Lower leg skin (tissue), 4 donors: ENCODE data around the gene SORCS2. TPM values are rescaled to one million over a fixed set of nuclear protein-coding genes. Genes with fewer than 3 reads are reported as not detected.

Experiments used
- DNase-seq, 2 donors: peaks; one replicate each; pipeline ENCODE4 v3.0.0-alpha.2; 2019; ENCODE audit warnings: low spot score in 2 of 2
- H3K4me3 ChIP-seq: fragments of 200-600 bp; sonication (generic); 2 replicates; pipeline ENCODE4 v1.5.1; 2017; ENCODE audit warnings: mild to moderate bottlenecking, low read depth; ENCODE audit not compliant: poor library complexity, severe bottlenecking
- POLR2A ChIP-seq, 2 donors: fragments of 450-650 bp; IDR thresholded peaks; one replicate each; pipeline ENCODE4 v1.6.1; 2016 to 2017; ENCODE audit warnings: antibody characterized with exemption in 2 of 2, mild to moderate bottlenecking in 1 of 2, moderate library complexity in 1 of 2
- WGBS, 2 donors: methylation state at CpG; one replicate each; pipeline ENCODE4 v1.1.5; 2018; 5-methylcytosine and 5-hydroxymethylcytosine counted together
- intact Hi-C: fragments of 100-400 bp; cut with DNase I; formaldehyde crosslinking; loops from one replicate; pipeline ENCODE4 v1.15.0; 2023; ENCODE audit warnings: low total_unique reads
- total RNA-seq, 4 donors: library from RNA; depleted of rRNA; stranded (reverse); fragments of >200 nt; gene quantifications; one replicate each; pipeline ENCODE4 v1.1.0, GENCODE V29; 2016
- TF ChIP-seq, protein P1 (sequence below), 3 donors: fragments of 450-650 bp; IDR thresholded peaks; one replicate each; pipeline ENCODE4 v1.5.1; 2016; ENCODE audit warnings: antibody characterized with exemption in 3 of 3, mild to moderate bottlenecking in 3 of 3, moderate library complexity in 2 of 3

The SORCS2 gene
- total RNA-seq, 4 donors from 2014 or later = 1.1 to 6.4 (median 1.5) TPM

DNA sequence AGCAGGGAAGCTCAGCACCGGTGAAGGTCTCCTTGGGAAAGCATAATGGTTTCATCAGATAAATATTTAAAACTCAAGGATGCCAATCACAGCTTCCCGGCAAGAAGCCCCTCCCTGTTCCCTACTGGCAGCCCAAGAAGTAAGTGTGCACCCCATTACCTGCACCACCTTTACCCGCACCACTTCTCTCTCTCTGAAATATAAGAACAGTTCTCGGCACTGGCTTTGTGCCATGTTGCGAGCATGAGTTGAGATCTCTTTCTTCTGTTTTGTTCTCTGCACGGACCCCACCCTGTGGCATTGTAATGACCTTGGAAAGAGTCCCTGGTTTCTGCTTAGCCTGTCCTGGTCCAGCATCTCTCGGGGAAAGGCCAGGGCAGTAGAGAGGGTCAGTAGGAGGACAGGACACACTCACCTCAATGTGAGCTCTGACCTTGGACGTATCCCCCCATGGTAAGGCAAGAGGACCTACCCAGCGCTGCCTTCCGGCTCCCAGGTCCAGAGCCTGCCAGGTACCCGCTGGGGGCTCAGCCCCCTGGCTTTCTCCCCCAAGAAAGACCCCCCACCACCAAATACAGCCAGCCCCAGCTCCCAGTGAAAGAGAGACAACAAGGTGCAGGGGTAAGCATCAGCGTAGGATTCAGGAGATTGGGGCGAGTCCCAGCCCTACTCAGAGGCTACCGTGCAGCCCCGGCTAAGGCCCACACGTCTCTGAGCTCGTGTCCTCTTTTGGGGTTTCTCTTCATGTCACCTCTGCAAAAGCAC is 161.7 kb downstream of the SORCS2 start:
- WGBS, 2 donors = 85 to 91% methylated on average over 17 of the region's 17 CpGs
- no peak for DNase-seq
- H3K4me3 ChIP-seq = no peak overlapping the region

DNA sequence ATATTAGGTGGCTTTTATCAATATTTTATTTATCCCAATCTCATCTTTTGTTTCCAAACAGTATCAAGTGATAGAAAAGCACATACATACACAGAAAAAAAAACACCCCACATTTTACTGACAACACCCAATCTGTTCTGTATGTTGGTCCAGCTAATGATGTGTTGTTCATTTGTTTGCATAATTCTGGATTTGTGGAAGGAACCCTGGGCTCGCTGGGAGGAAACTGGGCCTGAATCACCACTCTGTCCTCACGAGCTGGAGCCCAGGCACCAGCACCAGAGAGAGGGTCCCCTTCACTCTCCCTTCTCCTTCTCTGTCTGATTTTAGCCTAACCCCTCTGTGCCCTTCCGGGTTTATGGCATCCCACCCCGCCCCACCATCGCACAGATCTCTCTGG is 162.6 kb downstream of the SORCS2 start:
- intact Hi-C loops = no loop called here
- H3K4me3 ChIP-seq = no peak overlapping the region
- TF ChIP-seq, protein P1, sequence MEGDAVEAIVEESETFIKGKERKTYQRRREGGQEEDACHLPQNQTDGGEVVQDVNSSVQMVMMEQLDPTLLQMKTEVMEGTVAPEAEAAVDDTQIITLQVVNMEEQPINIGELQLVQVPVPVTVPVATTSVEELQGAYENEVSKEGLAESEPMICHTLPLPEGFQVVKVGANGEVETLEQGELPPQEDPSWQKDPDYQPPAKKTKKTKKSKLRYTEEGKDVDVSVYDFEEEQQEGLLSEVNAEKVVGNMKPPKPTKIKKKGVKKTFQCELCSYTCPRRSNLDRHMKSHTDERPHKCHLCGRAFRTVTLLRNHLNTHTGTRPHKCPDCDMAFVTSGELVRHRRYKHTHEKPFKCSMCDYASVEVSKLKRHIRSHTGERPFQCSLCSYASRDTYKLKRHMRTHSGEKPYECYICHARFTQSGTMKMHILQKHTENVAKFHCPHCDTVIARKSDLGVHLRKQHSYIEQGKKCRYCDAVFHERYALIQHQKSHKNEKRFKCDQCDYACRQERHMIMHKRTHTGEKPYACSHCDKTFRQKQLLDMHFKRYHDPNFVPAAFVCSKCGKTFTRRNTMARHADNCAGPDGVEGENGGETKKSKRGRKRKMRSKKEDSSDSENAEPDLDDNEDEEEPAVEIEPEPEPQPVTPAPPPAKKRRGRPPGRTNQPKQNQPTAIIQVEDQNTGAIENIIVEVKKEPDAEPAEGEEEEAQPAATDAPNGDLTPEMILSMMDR (IDR thresholded peaks at IDR 0.05) = no peak
- no peak for TF ChIP-seq POLR2A (IDR thresholded peaks at IDR 0.05)
- no peak for DNase-seq
- 87 to 88% methylated on average over 5 of the region's 5 CpGs for WGBS, 2 donors

More for the DNA sequence above, 161.7 kb downstream of the SORCS2 start:
- intact Hi-C loops = no loop called here
- TF ChIP-seq POLR2A (IDR thresholded peaks at IDR 0.05) = no peak
- TF ChIP-seq, protein P1 (IDR thresholded peaks at IDR 0.05) = no peak

DNA sequence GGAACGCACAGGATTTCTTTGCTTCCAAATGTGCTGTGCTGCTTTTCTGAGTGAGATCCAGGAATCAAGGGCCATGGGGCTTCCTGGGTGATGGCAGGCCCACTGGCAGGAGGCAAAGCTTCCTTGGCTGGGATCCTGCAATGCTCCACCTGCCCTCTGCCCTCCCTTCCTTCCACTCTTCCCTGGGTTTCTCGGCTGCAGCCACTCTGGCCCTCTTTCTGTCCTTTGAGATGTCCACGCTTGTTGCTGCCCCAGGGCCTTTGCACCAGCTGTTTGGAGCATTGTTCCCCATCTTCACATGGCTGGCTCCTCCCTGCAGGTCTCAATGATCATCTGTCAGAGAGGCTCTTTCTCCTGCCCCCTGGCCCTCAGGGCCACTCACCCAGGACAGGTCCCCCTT is 163.5 kb downstream of the SORCS2 start:
- intact Hi-C loops = no loop called here
- 75 to 77% methylated on average over 3 of the region's 3 CpGs for WGBS, 2 donors
- no peak overlapping the region for H3K4me3 ChIP-seq
- TF ChIP-seq, protein P1 (IDR thresholded peaks at IDR 0.05) = no peak
- no peak for TF ChIP-seq POLR2A (IDR thresholded peaks at IDR 0.05)
- DNase-seq = no peak

DNA sequence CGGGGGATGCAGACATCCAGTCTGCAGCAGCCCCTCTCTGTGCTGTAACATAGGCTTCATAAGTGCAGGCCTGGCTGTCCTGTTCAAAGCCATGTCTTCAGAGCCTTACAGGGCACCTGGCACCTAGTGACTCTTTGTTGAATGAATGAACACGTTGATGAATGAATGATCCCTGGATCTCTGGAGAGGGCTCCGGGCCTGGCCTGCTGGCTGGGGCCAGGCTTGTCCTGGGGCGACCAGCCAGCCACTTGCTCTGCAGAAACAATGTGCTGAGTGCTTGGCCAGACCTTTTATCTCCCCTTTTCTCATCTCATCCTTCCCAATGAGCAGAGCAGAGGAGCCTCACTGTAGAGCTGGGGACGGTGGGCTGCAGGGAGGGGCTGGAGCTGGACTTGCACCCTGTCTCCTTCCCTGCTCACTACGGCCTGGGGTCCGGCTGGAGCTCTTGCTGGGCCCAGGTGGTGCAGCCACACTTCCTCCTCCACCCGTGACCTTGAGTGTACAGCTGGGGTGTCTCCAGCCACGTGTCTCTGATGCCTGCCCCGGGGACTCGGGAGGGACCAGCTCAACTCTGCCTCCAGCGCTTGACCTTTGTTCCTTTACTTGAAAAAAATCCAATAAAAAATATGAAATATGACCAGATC is 164.5 kb downstream of the SORCS2 start:
- 77 to 79% methylated on average over 12 of the region's 12 CpGs for WGBS, 2 donors
- peak in 1 of 2 donors; percentile 83 for DNase-seq
- no peak overlapping the region for H3K4me3 ChIP-seq
- TF ChIP-seq, protein P1 (IDR thresholded peaks at IDR 0.05) = no peak
- no peak for TF ChIP-seq POLR2A (IDR thresholded peaks at IDR 0.05)
- intact Hi-C loops = no loop called here

DNA sequence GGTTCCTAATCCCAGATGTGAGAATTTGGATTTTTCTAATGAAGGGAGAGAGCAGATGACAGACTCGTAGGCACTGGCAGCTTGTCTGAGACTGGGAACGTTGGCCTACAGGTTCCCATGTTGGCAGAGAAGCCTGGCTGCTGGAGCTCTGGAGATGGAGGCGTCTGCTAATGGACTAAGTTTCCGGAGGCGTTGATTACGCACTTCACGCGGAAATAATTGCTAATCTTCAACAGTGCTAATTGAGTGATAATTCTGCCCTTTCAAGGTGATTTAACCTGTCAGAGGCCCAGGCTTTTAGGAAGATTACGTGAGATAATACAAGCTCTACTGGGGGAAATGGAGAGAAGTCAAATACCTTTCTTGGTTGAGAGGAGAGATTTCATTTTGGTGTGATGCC is 165.0 kb downstream of the SORCS2 start:
- TF ChIP-seq POLR2A (IDR thresholded peaks at IDR 0.05) = no peak
- TF ChIP-seq, protein P1 (IDR thresholded peaks at IDR 0.05) = no peak
- DNase-seq = no peak
- H3K4me3 ChIP-seq = no peak overlapping the region
- intact Hi-C loops = no loop called here
- WGBS, 2 donors = 76 to 79% methylated on average over 9 of the region's 9 CpGs
